Right cardiac atrium (tissue), 5 donors: ENCODE data around the gene ACADVL. TPM values are rescaled to one million over a fixed set of nuclear protein-coding genes. Genes with fewer than 3 reads are reported as not detected.

ENCODE experiments used
- ATAC-seq, 2 donors: fragments of 200-7000 bp; cut with Tn5 transposase; one replicate each; pipeline versions ENCODE4 v1.8.0 to v1.9.1; 2020; ENCODE audit warnings: moderate library complexity in 2 of 2, mild to moderate bottlenecking in 1 of 2
- DNase-seq, 3 donors: peaks; one replicate each; pipeline ENCODE4 v3.0.0-alpha.2; 2020
- H3K27ac ChIP-seq: one replicate; pipeline ENCODE4 v1.5.1; 2013; ENCODE audit warnings: mild to moderate bottlenecking, low read length, control low read depth, moderate library complexity
- H3K27me3 ChIP-seq: one replicate; pipeline ENCODE4 v1.6.1; 2013; ENCODE audit not compliant: control insufficient read depth, insufficient read depth
- H3K4me1 ChIP-seq: one replicate; pipeline ENCODE4 v1.6.1; 2013; ENCODE audit warnings: low read length; ENCODE audit not compliant: control insufficient read depth, insufficient read depth
- H3K4me3 ChIP-seq: one replicate; pipeline ENCODE4 v1.5.1; 2013; ENCODE audit warnings: low read length, control low read depth
- H3K9me3 ChIP-seq: one replicate; pipeline ENCODE4 v1.6.1; 2013; ENCODE audit warnings: low read length; ENCODE audit not compliant: control insufficient read depth
- WGBS: extraction: QIAGEN DNeasy Blood & Tissue Kit; methylation state at CpG from one replicate; pipeline ENCODE4 v1.1.7; 2013; 5-methylcytosine and 5-hydroxymethylcytosine counted together
- intact Hi-C, 4 donors: fragments of 100-400 bp; cut with DNase I; formaldehyde crosslinking; loops; one replicate each; pipeline versions ENCODE4 v1.11.0 to v1.14.0; 2022 to 2023
- polyA plus RNA-seq: library from polyadenylated mRNA; stranded (reverse); fragments of 200-250 nt; gene quantifications from one replicate; pipeline ENCODE4 v1.2.3, GENCODE V29; 2013
- total RNA-seq, 4 donors: library from RNA; stranded (reverse); fragmentation: NEBNext Ultra II Directional; extraction: Animal tissue kit (Norgen Biotek cat#: 25700); gene quantifications; one replicate each; pipeline ENCODE4 v1.2.1, GENCODE V29; 2021
- donor health status: healthy with polysubstance abuse.
- donor health status: DM: no; HTN: yes; CAD: no.
- donor health status: DM: no; HTN: no; CAD: no.
- donor health status: DM: no; HTN: yes; CAD: no; lungs with severe emphysema.
- donor health status: DM: yes; HTN: yes; CAD: no.

Gene ACADVL
- total and polyA plus RNA-seq, 5 donors = 896 to 1,154 (median 1,072) TPM

DNA sequence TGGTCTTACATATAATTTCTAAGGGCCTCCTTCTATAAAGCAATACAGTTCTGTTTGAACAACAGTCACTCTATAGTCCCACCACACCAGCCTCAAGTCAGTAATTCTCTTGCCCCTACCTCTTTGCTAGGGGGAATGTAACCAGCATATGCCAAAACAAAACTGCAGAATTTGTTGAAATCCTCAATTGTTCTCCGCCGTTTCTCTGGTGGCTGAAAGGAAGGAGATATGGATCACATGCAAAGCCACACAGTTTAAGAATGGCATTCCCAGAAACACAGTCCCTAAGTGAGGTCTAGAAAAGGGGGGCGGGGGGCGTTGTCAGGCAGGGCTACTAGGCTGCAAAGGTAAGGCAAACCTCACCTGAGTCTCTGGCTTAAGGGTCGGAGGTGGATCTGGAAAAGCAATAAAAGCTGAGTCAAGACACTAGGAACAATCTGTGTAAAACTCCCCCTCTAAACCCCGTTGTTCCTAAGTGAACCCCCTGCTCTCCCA lies 17.6 kb downstream of the ACADVL start:
- Histone ChIP-seq H3K27me3 (no peaks in the 10 kb centered on the region), H3K27ac (peak overlapping the region; percentile 50), H3K4me1 (peaks cover 11% of the 10 kb centered on the region), H3K4me3 (peak overlapping the region; percentile 97), H3K9me3 (no peaks in the 10 kb centered on the region)
- WGBS = 30% methylated on average over 6 of the region's 6 CpGs
- no peak for DNase-seq
- no peak for ATAC-seq
- intact Hi-C loops = no loop called here

DNA sequence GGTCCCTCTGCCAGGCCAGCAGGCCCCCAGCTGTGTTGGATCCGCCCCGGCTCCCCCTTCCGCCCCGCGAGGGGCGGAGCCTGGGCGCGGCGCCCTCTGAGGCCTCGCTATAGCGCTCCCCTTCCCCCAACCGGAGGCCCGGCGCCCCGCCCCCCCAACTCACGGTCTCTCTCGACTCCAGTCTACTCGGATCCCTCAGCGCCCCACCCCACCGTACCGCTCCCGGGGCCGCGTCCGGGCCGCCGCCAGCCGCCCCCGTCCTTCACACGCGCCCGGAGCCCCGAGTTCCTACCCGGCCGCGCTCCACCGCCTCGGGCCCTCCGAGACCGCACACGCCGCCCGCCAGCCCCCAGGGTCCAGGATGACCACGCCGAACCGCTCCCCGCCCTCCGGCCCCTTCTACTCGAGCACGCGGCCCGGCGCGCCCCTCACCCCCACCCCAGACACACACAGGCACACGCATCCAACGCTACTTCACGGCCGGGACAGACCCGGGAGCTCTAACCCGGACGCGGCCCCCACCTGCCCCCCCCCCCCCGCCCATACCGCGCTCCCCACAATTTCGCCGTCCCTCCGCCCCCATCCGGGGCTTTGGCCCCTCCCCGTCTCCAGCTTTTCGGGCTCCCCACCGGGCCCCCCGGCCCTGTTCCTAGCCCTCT lies 18.2 kb downstream of the ACADVL start:
- DNase-seq (peak; percentile 88 to 94 (median 94)), ATAC-seq (peak; percentile 8 to 15)
- H3K4me1 ChIP-seq = peaks cover 11% of the 10 kb centered on the region
- H3K27me3 ChIP-seq = no peaks in the 10 kb centered on the region
- H3K4me3 ChIP-seq = peak overlapping the region; percentile 97
- under 1% methylated on average over 71 of the region's 73 CpGs for WGBS
- H3K9me3 ChIP-seq = no peaks in the 10 kb centered on the region
- intact Hi-C loops = no loop called here
- peak overlapping the region; percentile 90 for H3K27ac ChIP-seq

DNA sequence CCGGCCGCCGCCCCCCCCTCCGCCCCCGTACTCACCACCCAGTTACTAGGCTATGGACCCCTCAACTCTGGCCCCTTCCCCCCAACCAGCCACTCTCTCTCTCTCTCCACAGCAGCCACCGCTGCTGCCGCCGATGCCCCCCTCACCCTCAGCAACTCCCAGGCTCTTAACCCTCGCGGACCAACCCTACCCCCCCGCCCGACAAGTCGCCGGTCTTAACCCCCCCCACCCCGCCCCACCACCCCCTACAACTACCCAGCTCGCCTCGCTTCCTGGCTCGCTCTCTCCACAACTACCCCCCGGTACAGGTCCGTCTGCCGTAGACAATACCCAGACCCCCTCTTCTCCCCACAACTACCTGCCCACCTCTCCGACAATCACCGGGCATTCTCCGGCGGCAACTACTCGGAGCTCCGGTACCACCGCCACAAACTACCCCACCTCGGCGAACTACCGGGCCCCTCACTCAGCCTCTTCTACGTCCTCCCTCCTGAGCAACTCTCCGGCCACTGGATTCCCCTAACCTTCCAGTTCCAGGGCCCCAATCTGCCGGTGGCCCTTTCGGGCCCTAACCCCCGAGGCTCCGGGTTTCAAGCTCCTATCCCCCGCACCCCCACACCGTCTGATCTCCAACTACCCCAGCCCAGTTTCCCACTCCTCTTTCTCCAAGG lies 18.8 kb downstream of the ACADVL start:
- WGBS = 2% methylated on average over 39 of the region's 39 CpGs
- Histone ChIP-seq H3K4me1 (peaks cover 9% of the 10 kb centered on the region), H3K27ac (peak overlapping the region; percentile 68), H3K9me3 (no peaks in the 10 kb centered on the region), H3K4me3 (peak overlapping the region; percentile 97), H3K27me3 (no peaks in the 10 kb centered on the region)
- intact Hi-C loops = no loop called here
- ATAC-seq (no peak), DNase-seq (peak in 1 of 3 donors; percentile 68)

DNA sequence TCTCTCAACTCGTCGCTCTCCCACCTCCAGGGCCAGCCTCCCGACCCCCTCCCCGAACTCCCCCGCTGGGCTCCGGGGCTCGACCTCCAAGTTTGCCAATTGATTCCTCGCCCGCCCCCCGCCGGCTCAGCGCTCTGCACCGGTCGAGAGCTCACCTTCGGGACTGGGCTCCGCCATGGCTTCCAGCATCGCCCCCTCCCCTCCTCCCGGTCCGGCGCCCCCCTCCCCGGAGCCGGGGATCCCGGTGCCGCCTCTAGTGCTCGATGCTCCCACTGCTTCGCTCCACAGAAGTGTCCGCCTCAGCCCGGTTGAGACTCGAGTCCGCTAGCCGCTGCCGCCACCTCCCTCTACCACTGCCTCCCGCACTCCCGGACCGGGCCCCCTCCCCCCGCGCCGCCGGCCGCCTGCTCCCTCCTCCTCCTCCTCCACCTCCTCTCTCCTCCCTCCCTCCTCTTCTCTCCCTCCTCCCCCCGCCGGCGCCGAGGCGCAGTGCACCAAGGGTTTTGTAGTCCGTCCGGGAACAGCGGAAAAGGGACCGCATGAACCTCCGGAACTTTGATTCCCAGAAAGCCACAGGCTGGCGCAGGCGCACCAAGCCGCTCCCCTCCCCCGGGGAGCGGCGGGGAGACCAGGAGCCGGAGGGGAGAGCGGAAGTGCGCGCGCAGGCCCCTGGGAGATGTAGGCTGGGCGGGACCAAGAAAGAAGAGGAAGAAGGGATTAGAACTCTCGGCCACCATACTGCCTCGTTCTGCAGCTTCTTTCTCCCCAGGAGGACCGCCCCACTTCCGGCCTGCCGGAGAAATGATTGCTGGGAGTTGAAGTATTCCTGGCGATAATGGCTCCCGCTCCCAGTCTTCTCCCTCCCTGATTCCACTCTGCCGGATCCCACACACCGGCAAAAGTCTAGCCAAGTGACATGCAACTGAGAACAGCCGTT lies 19.6 kb downstream of the ACADVL start, which contains the start of gene PHF23:
TSS of gene PHF23 (minus strand) at position 367 of the 937 bp plus-strand sequence. CDS start at position 189, 178 bp downstream.
- under 1% methylated on average over 72 of the region's 72 CpGs for WGBS
- Histone ChIP-seq H3K4me1 (peaks cover 9% of the 10 kb centered on the region), H3K27me3 (no peaks in the 10 kb centered on the region), H3K4me3 (peak within 1 kb of the TSS; percentile 97), H3K27ac (peak within 1 kb of the TSS; percentile 68), H3K9me3 (no peaks in the 10 kb centered on the region)
- DNase-seq = peak; percentile 99 to 100 (median 99)
- intact Hi-C loops = no loop called here
- ATAC-seq = peak; percentile 78 to 84

DNA sequence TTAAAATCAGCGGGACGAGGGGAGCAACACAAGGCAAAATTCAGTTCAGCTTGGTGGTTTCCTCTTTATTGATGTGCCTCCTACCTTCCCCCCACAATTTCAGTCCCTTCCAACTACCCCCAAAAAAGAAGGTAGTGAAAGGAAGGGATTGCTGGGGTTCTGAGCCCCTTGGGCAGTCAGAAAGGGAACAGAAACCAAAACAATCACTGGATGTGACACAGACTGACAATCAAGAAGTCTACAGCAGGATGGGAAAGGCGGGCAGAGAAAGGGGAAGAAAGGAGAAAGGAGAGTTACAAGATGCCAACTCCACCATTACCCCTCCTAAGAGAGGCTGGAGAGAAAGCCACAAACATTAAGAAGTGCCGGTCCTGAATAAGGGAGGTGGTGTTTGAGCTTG lies 20.6 kb downstream of the ACADVL start:
- Histone ChIP-seq H3K9me3 (no peaks in the 10 kb centered on the region), H3K4me3 (peak overlapping the region; percentile 73), H3K27ac (no peak overlapping the region), H3K27me3 (no peaks in the 10 kb centered on the region), H3K4me1 (peaks cover 9% of the 10 kb centered on the region)
- intact Hi-C loops = no loop called here
- WGBS = 56% methylated on average over 4 of the region's 4 CpGs
- ATAC-seq (no peak), DNase-seq (no peak)

DNA sequence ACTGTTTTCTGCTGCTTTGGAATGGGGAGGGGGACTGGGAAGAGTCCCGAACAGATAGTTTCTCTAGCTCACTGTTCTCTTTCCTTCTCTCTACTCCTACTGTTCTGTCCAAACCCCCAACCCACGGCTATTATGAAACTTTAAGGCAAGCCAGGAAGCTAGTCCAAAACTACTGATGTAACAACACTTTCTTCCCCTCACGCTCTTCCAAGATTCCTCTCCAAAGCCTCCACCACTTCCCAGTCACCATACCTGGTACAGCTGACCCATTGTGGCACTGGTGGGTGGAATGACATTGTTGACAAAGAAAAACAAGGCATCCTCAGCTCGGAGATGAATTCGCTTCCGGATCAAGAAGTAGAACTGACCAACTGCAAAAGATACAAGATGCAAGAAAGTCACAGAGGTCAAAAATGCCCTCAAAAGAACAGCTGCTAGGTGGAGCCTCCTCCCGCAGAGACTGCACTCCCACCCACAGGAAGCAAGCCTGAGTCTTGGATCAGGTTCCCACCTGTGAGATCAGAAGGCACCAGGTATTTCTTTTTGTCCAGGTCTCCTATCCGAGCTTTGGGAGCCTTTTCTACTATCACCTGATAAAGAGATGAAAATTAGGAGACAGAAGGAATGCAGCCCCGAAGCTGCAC lies 21.5 kb downstream of the ACADVL start:
- H3K9me3 ChIP-seq = no peaks in the 10 kb centered on the region
- peak overlapping the region; percentile 73 for H3K4me3 ChIP-seq
- peaks cover 9% of the 10 kb centered on the region for H3K4me1 ChIP-seq
- H3K27ac ChIP-seq = peak overlapping the region; percentile 95
- DNase-seq (peak in 1 of 3 donors; percentile 13), ATAC-seq (no peak)
- no peaks in the 10 kb centered on the region for H3K27me3 ChIP-seq
- intact Hi-C loops = no loop called here
- WGBS = 30% methylated on average over 9 of the region's 9 CpGs

DNA sequence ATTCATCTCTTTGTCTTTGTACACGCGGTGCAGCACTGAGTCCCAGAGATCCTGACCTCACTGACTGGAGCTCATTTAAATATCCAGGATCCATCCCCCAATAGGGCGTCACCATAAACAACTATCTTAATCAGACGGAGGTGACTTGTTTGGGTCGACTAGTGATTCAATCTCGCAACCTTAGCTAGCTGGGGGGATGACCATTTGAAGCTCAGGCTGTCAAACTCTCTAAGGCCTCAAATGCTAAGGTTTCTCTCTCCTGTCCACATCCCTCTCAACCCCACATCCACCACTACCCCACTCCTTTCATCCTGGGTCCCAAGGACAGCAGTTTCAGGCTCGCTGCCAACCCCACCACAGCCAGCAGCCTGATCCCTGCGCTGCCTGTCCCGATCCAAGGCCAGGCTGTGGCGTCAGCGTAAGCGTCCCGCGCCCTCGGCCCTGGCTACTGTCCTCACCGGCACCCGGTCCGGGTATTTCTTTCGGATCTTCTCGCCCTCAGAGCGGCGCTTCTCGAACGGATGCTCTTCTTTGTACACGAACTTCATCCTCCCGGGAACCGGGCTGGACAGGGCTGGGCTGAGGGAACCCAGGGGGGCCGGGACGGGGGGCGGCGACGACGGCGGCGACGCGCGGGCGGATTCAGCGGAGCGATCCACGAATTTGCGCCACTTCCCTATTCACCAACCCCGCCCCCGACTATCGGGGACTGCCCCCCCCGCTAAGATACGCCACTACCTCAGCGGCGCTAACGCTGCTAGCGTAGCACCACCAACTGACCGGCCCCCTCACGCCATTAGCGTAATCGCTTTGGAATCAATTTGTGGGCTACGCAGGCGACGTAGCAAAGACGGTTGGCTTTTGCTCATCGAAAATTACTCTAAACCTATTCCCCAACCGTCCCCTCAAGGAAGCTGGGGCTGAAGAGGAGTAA lies 22.3 kb downstream of the ACADVL start, which contains the start of gene GABARAP:
TSS of gene GABARAP (minus strand) at position 667 of the 934 bp plus-strand sequence. CDS start at position 548, 119 bp downstream.
- intact Hi-C loops = no loop called here
- Histone ChIP-seq H3K27ac (peak within 1 kb of the TSS; percentile 97), H3K4me3 (peak within 1 kb of the TSS; percentile 73), H3K27me3 (no peaks in the 10 kb centered on the region), H3K9me3 (no peaks in the 10 kb centered on the region), H3K4me1 (peaks cover 9% of the 10 kb centered on the region)
- ATAC-seq (peak; percentile 52), DNase-seq (peak; percentile 94 to 98 (median 98))
- WGBS = under 1% methylated on average over 62 of the region's 62 CpGs

DNA sequence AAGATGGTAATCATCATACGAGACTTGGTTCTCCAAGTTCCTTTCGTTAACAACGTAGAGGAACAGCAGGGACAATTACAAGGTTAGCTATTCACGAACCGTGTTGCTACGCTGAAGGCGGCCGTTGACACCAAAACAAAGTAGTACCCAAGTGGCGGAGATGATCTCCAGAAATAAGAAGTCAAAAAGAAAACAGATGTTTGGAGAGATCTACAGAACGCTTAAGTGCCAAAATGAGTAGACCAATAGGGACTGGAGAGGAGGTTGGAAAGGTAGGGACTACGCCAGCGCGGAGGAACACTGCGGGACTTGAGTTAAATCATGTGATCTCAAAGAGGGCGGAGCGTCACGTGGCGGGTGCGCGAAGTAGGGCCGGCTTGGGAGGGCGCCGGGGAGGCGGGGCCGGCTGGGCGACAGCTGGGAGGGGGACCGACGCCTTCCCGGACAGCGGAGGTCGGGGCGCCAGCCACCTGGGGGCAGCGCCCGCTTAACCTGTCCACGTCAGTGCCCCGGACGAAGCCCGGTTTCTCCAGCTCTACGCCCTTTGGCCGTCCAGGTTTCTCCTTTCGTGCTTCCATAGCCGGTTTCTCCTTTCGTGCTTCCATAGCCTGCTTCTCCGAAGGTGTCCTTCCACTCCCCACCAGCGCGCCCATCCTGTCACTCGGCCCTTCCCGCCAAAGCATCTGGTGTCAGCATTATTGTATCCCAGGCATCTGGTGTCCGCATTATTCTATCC lies 23.1 kb downstream of the ACADVL start:
- H3K4me1 ChIP-seq = peaks cover 7% of the 10 kb centered on the region
- intact Hi-C loops = no loop called here
- H3K4me3 ChIP-seq = peak overlapping the region; percentile 73
- peak overlapping the region; percentile 97 for H3K27ac ChIP-seq
- ATAC-seq (peak; percentile 66 to 69), DNase-seq (peak; percentile 97 to 99 (median 98))
- H3K27me3 ChIP-seq = no peaks in the 10 kb centered on the region
- H3K9me3 ChIP-seq = no peaks in the 10 kb centered on the region
- WGBS = under 1% methylated on average over 49 of the region's 49 CpGs

DNA sequence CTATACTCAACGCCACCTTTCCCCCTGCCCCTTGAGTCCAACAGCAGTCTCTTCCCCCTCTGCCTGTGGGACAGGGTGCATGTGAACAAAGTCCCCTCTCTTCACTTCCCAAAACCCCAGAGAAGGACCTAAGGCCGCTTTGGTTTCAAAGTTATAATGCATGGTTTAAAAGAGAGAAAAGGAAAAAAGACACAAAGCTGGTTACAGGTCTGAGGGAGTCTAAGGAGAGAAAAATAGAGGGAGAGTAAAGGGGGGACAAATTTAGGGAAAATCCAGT lies 23.7 kb downstream of the ACADVL start:
- peak overlapping the region; percentile 73 for H3K4me3 ChIP-seq
- intact Hi-C loops = no loop called here
- DNase-seq (no peak), ATAC-seq (no peak)
- 27% methylated on average over 2 of the region's 2 CpGs for whole genome bisulfite sequencing
- peaks cover 7% of the 10 kb centered on the region for H3K4me1 ChIP-seq
- H3K27ac ChIP-seq = peak overlapping the region; percentile 97
- no peaks in the 10 kb centered on the region for H3K27me3 ChIP-seq
- no peaks in the 10 kb centered on the region for H3K9me3 ChIP-seq
